GM21619 (cell line): ENCODE measurements around the gene FBLN1.

Experiments used
- ATAC-seq: cut with Tn5 transposase; IDR thresholded peaks from one replicate; pipeline ENCODE4 v1.9.1; 2021; ENCODE audit not compliant: unreplicated experiment

Gene FBLN1

DNA sequence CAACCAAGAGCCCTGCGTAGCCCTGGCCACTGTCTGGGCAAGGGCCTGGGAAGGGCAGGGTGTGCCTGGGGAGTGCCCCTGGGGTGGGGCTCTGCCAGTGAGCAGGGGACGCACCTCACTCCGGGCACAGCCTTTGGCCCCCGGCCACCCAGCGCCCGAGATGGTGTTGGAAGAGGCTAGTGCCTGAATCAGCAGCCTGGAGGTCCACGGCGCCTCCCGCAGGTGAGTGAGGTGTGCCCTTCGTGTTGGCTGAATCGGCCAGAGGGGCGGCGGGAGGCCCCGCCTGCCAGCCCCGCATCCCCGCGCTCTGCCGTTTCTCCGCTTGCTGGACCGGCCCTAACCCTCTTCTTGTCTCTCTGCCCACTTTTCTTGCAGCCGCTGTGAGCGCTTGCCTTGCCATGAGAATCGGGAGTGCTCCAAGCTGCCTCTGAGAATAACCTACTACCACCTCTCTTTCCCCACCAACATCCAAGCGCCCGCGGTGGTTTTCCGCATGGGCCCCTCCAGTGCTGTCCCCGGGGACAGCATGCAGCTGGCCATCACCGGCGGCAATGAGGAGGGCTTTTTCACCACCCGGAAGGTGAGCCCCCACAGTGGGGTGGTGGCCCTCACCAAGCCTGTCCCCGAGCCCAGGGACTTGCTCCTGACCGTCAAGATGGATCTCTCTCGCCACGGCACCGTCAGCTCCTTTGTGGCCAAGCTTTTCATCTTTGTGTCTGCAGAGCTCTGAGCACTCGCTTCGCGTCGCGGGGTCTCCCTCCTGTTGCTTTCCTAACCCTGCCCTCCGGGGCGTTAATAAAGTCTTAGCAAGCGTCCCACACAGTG lies 60.1 kb downstream of the FBLN1 start:
- no peak for ATAC-seq

DNA sequence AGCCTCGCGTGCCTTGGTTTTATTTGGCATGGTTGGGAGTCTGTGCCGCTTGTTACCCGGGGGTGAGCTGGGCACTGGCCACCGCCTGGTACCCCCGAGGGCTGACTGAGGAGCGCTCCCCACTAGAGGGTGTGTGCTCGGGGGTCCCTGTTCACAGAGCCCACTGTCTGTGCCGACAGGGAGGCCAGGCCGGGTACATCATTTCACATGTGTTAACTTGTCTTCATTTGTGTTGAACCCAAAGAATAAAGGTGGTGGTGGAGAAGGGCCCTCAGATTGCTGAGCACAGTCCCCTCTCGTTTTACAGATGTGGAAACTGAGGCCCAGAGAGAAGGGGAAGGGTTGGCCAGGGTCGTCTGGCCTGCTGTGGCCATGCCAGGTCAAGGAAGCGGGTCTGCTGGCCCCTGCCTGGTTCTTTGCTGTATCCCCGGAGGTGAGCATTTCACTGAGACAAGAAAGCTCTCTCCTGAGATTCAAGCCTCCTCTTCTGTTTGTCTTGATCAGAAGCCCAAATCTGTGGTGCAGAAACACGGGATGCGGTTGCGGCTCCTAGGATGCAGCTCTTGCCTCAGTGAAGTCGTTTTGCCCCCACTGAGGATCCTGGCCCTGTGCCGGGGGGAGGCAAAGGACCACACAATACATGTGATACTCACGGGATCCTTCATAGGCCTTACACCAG lies 60.8 kb downstream of the FBLN1 start:
- ATAC-seq = no peak

DNA sequence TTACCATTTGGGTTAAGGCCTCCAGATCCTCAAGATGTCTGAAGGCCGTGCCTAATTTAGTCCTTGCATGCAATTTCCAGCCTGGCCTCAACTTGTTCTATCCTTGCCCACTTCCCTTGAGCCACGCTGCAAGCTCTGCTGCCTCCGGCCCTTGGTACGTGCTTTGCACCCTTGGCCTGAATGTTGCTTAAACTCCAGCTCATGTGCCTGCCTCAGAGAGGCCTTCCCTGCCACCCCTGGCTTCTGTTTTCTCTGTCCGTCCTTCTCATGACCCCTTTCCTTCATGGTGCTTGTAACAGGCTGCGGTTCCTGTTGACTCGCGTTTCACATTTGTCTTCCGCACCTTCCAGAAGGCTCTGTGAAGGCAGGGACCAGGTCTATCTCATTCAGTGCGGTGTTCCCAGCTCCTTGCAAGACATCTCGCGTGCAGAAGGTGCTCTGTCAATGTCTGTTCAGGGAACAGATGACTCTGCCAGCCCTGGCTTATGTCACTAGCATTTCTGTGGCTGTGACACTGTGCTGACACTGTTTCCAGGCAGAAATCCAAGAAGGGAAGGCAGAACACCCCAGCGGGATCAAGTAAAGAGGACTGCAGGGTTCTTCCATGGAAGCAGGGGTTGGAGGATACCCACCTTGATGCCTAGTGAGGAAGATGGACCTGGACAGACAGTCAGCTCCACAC lies 61.8 kb downstream of the FBLN1 start:
- ATAC-seq = no peak

DNA sequence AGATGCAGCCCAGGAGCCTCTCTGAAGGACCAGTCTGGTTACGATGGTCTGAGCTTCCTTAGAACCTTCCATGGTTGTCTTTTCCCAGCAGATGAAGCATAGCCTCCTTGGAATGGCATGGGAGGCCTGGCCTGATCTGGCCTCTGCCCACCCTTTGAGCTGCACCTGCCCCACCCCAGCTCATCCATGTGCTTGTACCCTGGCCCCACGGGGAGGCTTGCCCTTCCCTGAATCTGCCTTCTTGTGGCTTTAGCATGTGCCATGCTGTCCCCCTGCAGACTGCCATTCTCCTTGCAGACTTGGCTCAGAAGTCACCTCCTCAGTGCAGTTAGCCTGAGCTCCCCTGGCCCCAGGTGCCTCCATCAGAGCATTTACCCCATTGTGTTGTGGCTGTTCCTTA lies 62.5 kb downstream of the FBLN1 start:
- no peak for ATAC-seq

DNA sequence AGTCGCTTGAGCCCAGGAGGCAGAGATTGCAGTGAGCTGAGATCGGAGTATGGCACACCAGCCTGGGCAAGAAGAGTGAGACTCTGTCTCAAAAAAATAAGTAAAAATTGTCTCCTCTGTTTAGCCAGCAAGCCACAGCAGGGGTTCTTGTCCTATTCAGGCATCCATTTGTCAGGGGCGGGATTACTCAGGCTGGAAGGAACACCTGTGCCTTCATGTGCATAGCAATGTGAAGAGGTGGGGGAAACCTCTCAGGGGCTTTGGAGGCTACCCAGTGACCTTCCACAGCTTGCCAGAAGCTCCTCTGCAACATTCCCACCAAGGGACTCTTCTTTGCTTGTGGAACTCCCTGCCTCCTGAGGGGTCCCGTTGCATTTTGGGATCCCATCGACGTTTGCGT lies 63.3 kb downstream of the FBLN1 start:
- no peak for ATAC-seq

DNA sequence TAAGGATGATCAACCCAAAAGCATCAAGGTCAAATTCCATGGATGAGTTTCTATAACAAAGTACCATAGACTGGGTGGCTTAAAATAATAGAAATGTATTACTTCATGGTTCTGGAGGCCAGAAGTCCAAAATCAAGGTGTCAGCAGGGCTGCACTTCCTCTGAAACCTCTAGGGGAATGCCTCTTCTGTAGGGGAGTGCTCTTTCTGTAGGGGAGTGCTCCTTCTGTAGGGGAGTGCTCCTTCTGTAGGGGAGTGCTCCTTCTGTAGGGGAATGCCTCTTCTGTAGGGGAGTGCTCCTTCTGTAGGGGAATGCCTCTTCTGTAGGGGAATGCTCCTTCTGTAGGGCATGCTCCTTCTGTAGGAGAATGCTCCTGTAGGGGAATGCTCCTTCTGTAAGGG lies 65.5 kb downstream of the FBLN1 start:
- ATAC-seq = no peak

DNA sequence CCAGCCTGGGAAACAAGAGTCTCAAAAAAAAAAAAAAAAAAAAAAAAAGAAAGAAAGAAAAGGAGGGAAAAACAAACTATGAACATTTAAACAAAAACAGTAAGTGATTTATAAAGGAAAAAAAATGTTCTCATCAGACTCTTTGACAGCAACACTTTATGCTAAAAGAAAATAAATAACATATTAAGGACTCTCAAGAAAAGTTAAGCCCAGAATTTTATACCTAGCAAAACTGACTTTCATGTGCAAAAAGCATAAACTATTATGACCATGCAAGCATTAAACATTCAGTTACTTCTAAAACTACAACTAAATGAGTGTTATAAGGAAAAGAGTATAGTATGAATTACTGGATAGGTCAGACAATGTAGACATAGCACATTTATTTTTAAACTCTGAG lies 68.4 kb downstream of the FBLN1 start:
- no peak for ATAC-seq

DNA sequence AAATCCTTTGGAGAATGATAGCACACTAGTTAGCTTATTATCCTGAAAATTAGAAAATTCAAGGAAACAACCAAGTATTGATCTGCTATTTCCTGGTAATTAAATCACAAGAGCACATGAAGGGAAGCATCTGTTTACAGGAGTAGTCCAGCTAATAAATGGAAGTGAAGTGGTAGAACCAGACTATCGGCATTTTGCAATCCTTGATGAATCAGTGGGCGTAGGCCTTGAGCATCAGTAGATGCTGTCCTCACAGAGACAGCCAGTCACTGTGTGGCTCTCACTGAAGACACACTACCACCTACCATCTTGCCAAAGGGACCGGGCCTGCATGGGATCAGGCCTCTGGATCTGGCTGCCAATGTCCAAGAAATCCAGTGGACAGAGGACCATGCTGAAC lies 69.8 kb downstream of the FBLN1 start:
- no peak for ATAC-seq

DNA sequence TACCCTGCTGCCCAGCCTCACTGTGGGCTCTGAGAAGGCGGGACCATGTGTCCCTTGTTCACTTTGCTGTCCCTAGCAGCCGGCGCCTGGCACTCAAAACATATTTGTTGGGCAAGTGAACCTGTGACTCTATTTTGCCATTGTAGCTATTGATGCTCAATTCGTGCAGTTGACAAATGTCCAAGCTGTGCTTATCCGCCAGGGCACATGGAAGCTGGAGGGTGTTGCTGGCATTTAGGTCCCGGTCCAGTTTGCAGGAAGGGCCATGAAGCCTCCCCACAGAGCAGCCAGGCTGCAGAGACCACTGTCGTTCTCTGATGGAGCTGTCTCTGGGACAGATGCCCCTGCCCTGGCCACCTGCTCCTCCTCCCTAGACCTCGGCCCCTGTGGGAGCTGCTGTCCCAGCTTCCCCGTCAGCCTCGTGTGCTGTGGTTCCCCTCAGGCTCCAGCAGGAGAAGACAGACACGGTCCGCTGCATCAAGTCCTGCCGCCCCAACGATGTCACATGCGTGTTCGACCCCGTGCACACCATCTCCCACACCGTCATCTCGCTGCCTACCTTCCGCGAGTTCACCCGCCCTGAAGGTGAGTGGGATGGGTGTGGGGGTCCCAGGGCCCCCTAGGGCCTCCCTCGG lies 71.5 kb downstream of the FBLN1 start:
- no peak for ATAC-seq

DNA sequence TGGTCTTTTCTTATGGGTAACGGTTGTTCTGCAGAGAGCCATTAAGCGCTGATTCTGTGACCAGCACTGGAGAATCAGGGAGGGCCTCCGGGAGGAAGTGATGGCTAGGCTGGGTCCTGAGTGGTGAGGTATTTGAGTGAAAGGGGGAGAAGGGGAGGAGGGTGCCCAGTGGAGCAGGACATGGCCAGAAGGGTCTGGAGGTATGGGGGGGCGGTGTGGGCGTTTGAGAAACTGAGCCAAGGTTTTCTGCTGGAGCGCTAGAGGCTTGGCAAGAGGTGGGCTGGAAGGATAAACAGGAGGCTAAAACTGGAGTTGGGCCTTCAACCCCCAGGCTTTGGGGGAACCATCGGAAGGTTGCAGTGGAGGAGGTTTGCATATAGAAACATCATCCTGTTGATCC lies 72.5 kb downstream of the FBLN1 start:
- no peak for ATAC-seq

DNA sequence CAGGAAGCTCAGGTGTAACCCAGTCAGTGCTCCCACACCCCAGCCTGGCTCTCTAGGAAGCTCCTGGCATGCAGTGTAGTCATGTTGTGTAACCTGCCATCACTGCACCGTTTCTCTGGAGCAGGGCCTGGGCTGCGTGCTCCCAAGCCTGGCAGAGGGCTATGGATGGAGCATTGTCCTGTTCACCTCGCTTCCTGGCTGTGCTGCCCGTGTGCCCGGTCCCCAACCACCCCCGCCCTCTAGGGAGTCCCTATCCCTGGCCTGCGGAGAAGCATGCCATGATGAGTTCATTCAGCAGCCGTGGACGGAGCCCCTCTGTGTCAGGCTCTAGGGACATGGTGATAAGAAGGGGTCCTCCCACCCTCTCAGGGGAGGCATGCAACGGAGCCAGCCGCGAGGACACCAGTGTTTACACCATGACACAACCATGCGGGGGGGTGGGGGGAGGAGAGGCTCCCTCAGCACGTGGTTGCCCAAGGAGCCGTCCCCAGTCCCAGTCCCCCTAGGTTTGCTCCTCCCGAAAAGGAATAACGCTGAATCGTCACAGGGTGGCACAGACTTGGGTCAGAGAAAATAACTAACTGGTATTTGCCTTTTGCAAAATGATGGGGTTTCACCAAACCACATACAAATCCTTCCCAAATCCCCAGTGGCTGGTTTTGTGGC lies 73.1 kb downstream of the FBLN1 start:
- ATAC-seq = no peak

DNA sequence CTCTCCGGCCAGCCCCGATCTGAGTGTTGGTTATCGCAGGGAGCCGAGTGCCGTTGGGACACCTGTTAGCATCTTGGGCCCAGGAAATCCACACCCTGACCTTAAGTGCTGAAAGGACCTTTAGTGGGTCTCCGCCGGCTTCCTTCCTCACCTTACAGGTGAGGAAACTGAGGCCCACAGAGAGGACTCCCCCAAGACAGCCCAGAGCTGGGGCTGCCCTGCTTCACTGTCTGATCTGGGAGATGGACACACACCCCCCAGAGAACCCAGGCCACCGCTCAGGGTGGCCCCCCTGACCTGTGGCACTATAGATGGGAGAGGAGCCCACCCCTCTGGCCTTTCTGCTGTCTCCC lies 73.6 kb downstream of the FBLN1 start:
- ATAC-seq = no peak

DNA sequence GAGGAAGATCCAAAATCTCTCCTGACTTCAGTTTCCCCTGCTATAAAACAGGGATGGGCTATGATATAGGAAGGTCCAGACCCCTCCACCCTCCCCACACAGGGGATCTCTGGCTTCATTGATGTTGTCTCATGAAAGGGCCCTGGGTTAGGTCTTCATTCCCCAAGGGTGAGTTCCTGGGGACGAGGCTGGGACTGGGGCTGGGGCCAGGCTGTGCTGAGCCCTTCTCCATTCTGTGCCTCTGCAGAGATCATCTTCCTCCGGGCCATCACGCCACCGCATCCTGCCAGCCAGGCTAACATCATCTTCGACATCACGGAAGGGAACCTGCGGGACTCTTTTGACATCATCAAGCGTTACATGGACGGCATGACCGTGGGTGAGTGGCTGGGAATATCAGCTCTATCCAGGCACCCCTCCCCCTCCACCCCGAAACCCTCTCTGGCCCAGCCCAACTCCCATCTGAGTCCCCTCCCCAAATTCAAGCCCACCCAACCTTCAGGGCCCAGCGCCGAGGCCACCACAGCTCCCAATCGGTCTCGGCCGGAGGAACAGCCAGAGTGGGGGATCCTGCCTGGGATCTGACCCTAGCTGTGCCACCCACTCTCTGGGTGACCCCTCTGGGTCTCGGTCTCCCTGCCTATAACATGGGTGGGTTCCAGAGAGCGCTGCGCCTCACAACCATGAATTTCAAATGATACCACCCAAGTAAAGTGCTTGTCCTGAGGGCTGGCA lies 74.2 kb downstream of the FBLN1 start:
- ATAC-seq = no peak

DNA sequence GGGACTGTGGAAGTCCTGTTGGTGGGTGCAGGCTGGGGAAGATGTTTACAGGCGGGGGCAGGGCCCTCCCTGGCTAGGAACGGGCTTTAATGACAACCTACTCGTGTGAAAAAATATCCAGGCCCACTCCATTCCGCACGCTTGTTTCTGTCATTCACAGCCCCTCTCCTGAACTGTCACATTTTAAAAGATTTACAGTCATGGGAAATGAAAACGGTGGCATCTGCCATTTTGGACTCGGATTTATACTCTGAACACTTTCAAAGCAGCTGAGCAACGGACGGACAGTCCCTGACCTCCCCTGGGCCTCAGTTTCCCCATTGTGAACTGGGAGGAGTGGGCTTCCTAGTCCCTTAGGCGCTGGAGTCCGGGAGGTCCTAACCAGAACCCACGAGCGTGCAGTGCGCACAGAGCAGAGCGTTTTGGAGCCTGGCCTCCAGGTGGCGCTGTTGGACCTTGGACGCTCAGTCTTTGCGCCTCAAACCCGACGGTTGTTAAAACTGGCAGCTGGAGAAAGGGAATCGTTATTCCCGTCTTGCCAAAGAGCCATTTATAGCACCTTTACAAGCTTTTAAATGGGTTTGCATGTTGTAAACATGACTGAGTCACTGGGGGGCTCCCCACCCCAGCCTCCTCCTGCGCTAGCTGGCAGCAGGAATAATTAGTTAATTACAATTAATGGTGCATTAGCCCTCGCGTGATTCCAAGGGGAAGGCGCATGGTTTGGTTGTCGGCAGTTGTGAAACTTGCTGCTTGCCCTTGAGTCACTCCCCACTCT lies 75.3 kb downstream of the FBLN1 start:
- ATAC-seq = no peak

DNA sequence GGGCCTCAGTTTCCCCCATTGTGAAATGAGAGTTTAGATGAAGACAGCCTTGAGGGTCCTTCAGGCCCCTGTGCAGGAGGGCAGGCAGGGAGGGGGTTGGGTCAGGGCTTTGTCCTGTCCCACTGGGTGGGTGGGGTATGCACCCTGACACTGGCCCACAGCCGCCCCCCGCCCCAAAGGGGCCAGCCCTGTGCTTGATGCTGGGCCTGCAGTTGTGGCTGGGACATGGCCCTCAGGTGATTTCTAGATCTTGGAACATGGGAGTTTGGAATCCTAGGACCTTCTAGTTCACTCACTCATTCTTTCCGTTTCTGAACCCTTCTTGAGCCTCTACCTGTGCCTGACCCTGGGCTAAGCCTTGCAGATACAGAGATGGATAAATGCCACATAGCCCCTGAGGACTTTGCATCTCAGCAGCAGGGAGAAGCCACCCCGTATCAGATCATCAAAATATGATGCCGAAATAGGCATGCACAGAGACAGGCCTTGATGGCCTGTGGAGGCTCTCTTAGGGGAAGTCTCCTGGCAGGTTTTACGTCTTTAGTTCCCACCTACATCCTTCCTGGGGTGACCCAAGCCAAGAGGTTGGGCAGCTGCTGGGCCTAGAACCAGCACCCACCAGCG lies 76.0 kb downstream of the FBLN1 start:
- ATAC-seq = no peak

DNA sequence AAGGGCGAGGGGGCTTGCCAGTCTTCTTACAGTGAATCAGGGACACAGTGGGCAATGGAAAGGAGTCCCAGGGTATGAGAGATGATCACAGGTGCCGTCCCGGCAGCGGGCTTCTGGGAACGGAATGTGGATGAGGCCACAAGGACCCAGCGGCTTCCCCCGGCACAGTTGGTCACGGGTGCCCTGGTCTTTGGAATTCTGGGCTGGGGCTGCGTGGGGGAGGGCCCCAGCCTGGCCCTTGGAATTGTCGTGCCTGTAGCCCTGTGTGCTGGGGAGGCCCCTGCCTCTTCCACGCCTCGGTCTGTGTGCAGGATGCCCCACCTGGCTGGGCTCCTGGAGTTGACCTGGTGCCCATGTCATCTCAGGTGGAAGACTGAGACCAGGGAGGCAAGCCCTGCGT lies 76.6 kb downstream of the FBLN1 start:
- no peak for ATAC-seq

DNA sequence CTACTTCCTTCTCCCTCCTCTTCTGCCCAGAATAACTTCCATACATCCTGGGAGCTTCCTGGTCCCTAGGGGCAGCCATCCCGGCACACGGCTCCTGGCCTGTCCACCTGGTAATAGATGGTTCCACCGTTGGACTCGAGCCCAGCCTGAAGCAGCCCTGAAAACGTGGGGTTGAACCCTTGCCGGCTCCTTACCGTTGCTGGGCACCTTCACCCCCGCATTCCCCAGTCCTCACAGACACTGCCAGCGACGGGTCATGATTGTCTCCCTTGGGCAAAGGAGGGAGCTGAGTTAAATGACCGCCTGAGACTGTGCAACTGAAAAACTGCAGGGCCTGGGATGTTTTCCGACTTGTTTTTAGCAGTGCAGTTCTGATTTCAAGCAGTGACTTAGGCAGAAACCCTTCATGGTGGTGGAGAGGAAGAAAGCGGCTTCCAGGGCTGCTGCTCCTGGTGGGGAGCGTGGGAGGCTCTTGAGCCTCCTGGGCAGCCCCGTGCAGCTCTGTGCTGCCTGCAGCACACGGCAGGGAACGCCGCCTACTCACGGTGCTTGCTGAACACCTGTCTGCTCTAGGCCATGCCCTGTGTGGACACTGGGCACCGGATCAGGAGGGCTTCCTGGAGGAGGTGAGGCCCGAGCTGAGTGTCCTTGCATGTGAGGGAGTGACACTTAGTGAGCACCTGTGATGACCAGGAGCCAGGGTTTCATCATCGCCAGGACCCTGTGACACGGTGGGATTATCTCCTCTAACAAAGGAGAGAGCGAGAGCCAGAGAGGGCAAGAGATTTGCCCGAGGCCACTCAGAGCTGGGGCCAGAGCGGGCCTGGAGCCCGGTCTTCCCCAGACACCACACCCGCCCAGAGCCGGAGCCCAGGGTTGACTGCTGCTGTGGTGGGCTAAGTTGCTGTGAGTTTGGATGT lies 77.4 kb downstream of the FBLN1 start:
- no peak for ATAC-seq

DNA sequence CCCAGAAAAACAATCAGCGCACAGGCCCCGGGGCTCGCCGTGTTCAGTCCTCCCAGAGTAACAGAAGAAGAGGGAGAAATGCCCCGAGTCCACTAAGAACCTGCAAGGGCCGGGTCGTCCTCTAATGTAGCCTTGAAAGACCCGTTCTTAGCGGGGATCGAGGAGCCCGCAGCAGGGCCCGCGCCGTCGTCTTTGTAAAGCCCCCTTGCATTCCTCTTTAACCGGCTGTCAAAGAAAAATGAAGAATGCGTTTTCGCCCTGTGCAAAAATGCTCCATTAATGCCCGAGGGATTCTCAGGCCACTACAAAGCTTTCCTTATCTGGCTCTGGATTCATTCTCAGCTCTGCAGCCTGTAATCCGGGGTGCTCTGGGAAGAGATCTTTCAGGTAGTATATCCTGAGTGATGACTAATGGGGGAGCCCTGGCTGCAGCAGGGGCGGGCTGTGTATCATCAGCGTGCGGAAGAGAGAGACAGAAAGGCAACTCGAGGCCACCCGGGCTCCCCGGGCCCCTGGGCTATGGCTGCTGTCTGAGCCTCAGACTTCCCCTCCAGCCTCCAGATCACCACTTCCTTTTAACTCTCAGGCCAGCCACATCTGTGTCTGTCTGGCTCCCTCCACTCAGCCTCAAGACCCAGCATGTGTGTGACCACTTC lies 78.2 kb downstream of the FBLN1 start:
- no peak for ATAC-seq
